Neural progenitor cell (in vitro differentiated cells): ENCODE results near the gene EDC4.

Experiments
- CTCF ChIP-seq: fragments of 200-600 bp; sonication (generic); IDR thresholded peaks from 2 replicates; pipeline ENCODE4 v1.5.1; 2017; ENCODE audit warnings: antibody characterized with exemption, mild to moderate bottlenecking
- EZH2 ChIP-seq: fragments of 200-600 bp; sonication (generic); IDR thresholded peaks from 2 replicates; pipeline ENCODE4 v1.6.1; 2017; ENCODE audit warnings: antibody characterized with exemption, mild to moderate bottlenecking, moderate library complexity

GRCh38 chr16:67874372-67874771 lies 1.5 kb downstream of the EDC4 start:
- TF ChIP-seq CTCF (no peak), EZH2 (no peak)
